GM23338 (cell line): ENCODE results near the gene DNAH8. TPM values are rescaled to one million over a fixed set of nuclear protein-coding genes. Genes with fewer than 3 reads are reported as not detected.

Experiments
- ATAC-seq: fragments of 200-7000 bp; cut with Tn5 transposase; 3 replicates; pipeline ENCODE4 v1.9.1; 2020
- DNase-seq: peaks from one replicate; pipeline ENCODE4 v3.0.0-alpha.2; 2015; ENCODE audit warnings: low spot score
- H2AFZ ChIP-seq: fragments of 200-600 bp; sonication (generic); 2 replicates; pipeline ENCODE4 v1.8.0; 2016; ENCODE audit warnings: antibody characterized with exemption, mild to moderate bottlenecking, moderate library complexity
- H3F3A ChIP-seq: fragments of 200-600 bp; sonication (generic); replicated peaks from 2 replicates; pipeline ENCODE4 v1.8.0; 2017; ENCODE audit warnings: antibody characterized with exemption, mixed run types, low read depth
- H3K27ac ChIP-seq: fragments of 200-600 bp; sonication (generic); 2 replicates; pipeline ENCODE4 v1.6.1; 2016; ENCODE audit warnings: low read depth
- H3K27me3 ChIP-seq: fragments of 200-600 bp; sonication (generic); 2 replicates; pipeline ENCODE4 v1.8.0; 2016; ENCODE audit warnings: mild to moderate bottlenecking, mixed run types, moderate library complexity; ENCODE audit not compliant: insufficient read depth
- H3K36me3 ChIP-seq: fragments of 200-600 bp; sonication (generic); 2 replicates; pipeline ENCODE4 v1.8.0; 2016; ENCODE audit warnings: mild to moderate bottlenecking; ENCODE audit not compliant: insufficient read depth
- H3K4me1 ChIP-seq: fragments of 200-600 bp; sonication (generic); 2 replicates; pipeline ENCODE4 v1.8.0; 2016; ENCODE audit warnings: mild to moderate bottlenecking, moderate library complexity; ENCODE audit not compliant: insufficient read depth
- H3K4me2 ChIP-seq: fragments of 200-600 bp; sonication (generic); 2 replicates; pipeline ENCODE4 v1.7.1; 2017; ENCODE audit warnings: mixed run types
- H3K4me3 ChIP-seq: fragments of 200-600 bp; sonication (generic); 2 replicates; pipeline ENCODE4 v1.6.1; 2016; ENCODE audit warnings: mixed run types
- H3K79me2 ChIP-seq: fragments of 200-600 bp; sonication (generic); replicated peaks from 2 replicates; pipeline ENCODE4 v1.8.0; 2017; ENCODE audit warnings: mild to moderate bottlenecking; ENCODE audit not compliant: insufficient read depth
- H3K9me2 ChIP-seq: fragments of 200-600 bp; sonication (generic); 2 replicates; pipeline ENCODE4 v1.8.0; 2017; ENCODE audit not compliant: insufficient read depth
- H4K20me1 ChIP-seq: fragments of 200-600 bp; sonication (generic); replicated peaks from 2 replicates; pipeline ENCODE4 v1.8.0; 2017; ENCODE audit warnings: mild to moderate bottlenecking; ENCODE audit not compliant: insufficient read depth
- H3K27ac Mint-ChIP-seq: 2 replicates; pipeline ENCODE4 v1.8.0; 2020; ENCODE audit warnings: inconsistent platforms, mild to moderate bottlenecking, moderate library complexity, mixed read lengths
- H3K27me3 Mint-ChIP-seq: 3 replicates; pipeline ENCODE4 v1.8.0; 2022; ENCODE audit warnings: low read depth, mild to moderate bottlenecking, moderate library complexity, mixed read lengths, inconsistent platforms; ENCODE audit not compliant: insufficient read depth, poor library complexity
- H3K36me3 Mint-ChIP-seq: 3 replicates; pipeline ENCODE4 v1.8.0; 2021; ENCODE audit warnings: low read depth, mild to moderate bottlenecking, inconsistent platforms, moderate library complexity, mixed read lengths
- H3K4me1 Mint-ChIP-seq: 3 replicates; pipeline ENCODE4 v1.8.0; 2020; ENCODE audit warnings: mild to moderate bottlenecking, inconsistent platforms, mixed read lengths
- H3K4me3 Mint-ChIP-seq: 3 replicates; pipeline ENCODE4 v1.8.0; 2021; ENCODE audit warnings: moderate library complexity, mild to moderate bottlenecking, inconsistent platforms, mixed read lengths
- H3K9me3 Mint-ChIP-seq: 3 replicates; pipeline ENCODE4 v1.8.0; 2020; ENCODE audit warnings: moderate library complexity, mild to moderate bottlenecking, inconsistent platforms, mixed read lengths
- CREB1 ChIP-seq: fragments of 250-450 bp; sonication (Bioruptor Pico); IDR thresholded peaks from 2 replicates; pipeline ENCODE4 v1.5.0; 2020; ENCODE audit warnings: low read depth, mild to moderate bottlenecking, moderate library complexity
- EZH2 ChIP-seq: fragments of 200-600 bp; sonication (generic); IDR thresholded peaks from one replicate; pipeline ENCODE4 v1.8.0; 2017; ENCODE audit warnings: antibody characterized with exemption, mild to moderate bottlenecking, low read depth; ENCODE audit not compliant: unreplicated experiment
- EZH2phosphoT487 ChIP-seq: fragments of 200-600 bp; sonication (generic); IDR thresholded peaks from one replicate; pipeline ENCODE4 v1.8.1; 2018; ENCODE audit warnings: antibody characterized with exemption; ENCODE audit not compliant: unreplicated experiment
- NANOG ChIP-seq: IDR thresholded peaks from 2 replicates; pipeline ENCODE4 v1.6.1; 2016; ENCODE audit warnings: antibody characterized with exemption, borderline replicate concordance
- POLR2AphosphoS5 ChIP-seq: IDR thresholded peaks from 2 replicates; pipeline ENCODE4 v1.6.1; 2016; ENCODE audit warnings: antibody characterized with exemption, low read depth
- polyA plus RNA-seq: library from polyadenylated mRNA; unstranded; fragments of >200 nt; fragmentation: Nextera tagmentation; extraction: Ambion mirVana; gene quantifications from 2 replicates; pipeline ENCODE4 v1.2.1, GENCODE V29; 2016
- total RNA-seq: library from RNA; depleted of rRNA; stranded (reverse); fragments of >200 nt; shearing (Covaris generic); gene quantifications from 2 replicates; pipeline ENCODE4 v1.2.3, GENCODE V29; 2014
- TF ChIP-seq, protein P1 (sequence below): fragments of 250-450 bp; sonication (Bioruptor Pico); IDR thresholded peaks from 2 replicates; pipeline ENCODE4 v1.5.0; 2020; ENCODE audit warnings: mild to moderate bottlenecking, moderate library complexity
- TF ChIP-seq, protein P2 (sequence below): IDR thresholded peaks from 2 replicates; pipeline ENCODE4 v1.6.1; 2016; ENCODE audit warnings: antibody characterized with exemption

The DNAH8 gene
- total and polyA plus RNA-seq, 2 experiments from 2014 or later, result 0.02 TPM; not detected in 1

DNA sequence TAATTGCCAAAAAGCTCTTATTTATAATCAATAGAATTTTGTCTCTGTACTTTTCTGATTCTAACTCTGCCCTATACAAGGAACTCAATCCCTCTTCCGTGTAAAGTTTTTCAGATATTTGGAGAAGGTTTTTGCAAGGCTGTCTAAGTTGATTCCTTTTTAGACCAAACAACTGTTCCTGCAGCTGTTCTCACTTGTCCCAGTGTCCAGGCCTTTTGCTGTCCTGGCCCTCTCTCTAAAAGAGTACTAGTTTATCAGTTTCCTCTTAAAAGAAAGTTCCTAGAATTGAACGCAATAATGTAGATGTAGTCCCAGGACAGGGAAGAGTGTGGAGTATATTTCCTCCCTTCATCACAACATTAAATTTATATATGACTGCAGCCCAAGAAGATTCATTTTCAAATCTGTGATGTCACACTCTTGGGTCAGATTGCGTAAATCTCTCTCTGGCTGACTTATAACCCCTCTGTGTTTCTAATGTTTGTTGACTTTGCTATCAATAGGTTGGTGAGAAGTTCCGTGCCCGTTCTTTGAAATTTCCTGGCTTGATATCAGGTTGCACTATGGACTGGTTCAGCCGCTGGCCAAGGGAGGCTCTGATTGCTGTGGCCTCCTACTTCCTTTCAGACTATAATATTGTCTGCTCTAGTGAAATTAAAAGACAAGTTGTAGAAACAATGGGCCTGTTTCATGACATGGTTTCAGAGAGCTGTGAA lies 194.1 kb downstream of the DNAH8 start (continued):
- TF ChIP-seq, protein P1, sequence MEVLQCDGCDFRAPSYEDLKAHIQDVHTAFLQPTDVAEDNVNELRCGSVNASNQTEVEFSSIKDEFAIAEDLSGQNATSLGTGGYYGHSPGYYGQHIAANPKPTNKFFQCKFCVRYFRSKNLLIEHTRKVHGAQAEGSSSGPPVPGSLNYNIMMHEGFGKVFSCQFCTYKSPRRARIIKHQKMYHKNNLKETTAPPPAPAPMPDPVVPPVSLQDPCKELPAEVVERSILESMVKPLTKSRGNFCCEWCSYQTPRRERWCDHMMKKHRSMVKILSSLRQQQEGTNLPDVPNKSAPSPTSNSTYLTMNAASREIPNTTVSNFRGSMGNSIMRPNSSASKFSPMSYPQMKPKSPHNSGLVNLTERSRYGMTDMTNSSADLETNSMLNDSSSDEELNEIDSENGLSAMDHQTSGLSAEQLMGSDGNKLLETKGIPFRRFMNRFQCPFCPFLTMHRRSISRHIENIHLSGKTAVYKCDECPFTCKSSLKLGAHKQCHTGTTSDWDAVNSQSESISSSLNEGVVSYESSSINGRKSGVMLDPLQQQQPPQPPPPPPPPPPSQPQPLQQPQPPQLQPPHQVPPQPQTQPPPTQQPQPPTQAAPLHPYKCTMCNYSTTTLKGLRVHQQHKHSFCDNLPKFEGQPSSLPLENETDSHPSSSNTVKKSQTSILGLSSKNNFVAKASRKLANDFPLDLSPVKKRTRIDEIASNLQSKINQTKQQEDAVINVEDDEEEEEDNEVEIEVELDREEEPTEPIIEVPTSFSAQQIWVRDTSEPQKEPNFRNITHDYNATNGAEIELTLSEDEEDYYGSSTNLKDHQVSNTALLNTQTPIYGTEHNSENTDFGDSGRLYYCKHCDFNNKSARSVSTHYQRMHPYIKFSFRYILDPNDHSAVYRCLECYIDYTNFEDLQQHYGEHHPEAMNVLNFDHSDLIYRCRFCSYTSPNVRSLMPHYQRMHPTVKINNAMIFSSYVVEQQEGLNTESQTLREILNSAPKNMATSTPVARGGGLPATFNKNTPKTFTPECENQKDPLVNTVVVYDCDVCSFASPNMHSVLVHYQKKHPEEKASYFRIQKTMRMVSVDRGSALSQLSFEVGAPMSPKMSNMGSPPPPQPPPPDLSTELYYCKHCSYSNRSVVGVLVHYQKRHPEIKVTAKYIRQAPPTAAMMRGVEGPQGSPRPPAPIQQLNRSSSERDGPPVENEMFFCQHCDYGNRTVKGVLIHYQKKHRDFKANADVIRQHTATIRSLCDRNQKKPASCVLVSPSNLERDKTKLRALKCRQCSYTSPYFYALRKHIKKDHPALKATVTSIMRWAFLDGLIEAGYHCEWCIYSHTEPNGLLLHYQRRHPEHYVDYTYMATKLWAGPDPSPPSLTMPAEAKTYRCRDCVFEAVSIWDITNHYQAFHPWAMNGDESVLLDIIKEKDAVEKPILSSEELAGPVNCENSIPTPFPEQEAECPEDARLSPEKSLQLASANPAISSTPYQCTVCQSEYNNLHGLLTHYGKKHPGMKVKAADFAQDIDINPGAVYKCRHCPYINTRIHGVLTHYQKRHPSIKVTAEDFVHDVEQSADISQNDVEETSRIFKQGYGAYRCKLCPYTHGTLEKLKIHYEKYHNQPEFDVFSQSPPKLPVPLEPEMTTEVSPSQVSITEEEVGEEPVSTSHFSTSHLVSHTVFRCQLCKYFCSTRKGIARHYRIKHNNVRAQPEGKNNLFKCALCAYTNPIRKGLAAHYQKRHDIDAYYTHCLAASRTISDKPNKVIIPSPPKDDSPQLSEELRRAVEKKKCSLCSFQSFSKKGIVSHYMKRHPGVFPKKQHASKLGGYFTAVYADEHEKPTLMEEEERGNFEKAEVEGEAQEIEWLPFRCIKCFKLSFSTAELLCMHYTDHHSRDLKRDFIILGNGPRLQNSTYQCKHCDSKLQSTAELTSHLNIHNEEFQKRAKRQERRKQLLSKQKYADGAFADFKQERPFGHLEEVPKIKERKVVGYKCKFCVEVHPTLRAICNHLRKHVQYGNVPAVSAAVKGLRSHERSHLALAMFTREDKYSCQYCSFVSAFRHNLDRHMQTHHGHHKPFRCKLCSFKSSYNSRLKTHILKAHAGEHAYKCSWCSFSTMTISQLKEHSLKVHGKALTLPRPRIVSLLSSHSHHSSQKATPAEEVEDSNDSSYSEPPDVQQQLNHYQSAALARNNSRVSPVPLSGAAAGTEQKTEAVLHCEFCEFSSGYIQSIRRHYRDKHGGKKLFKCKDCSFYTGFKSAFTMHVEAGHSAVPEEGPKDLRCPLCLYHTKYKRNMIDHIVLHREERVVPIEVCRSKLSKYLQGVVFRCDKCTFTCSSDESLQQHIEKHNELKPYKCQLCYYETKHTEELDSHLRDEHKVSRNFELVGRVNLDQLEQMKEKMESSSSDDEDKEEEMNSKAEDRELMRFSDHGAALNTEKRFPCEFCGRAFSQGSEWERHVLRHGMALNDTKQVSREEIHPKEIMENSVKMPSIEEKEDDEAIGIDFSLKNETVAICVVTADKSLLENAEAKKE (CRISPR knock-in tag), result no peak
- no peak for TF ChIP-seq CREB1 (CRISPR knock-in tag)

DNA sequence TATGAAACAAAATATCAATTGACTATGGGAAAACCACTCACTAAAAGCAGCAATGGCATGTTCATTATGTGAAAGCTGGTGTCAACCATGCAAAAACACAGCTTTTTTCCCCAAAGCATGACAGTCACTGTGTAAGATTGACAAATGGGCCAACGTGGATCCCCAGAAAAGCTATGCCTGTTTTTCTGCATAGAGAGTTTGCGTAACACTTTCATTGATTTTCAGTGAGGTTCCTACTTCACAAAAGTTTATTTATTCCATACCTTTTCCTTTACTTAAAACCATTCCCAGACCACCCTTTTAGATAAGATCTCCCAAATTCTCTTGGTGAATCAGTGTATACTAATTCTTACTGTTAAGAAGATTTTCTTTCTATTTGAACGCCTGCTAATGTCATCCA lies 195.1 kb downstream of the DNAH8 start:
- DNase-seq (no peak), ATAC-seq (no peak)
- H4K20me1 ChIP-seq, result no peaks in the 10 kb centered on the region
- H3K27me3 ChIP-seq, result no peaks in the 10 kb centered on the region
- no peaks in the 10 kb centered on the region for H3K9me2 ChIP-seq
- H3K27me3 Mint-ChIP-seq, result no peaks in the 10 kb centered on the region
- no peak overlapping the region for H3K4me3 ChIP-seq
- no peaks in the 10 kb centered on the region for H3K4me1 ChIP-seq
- no peaks in the 10 kb centered on the region for H3K79me2 ChIP-seq
- no peaks in the 10 kb centered on the region for H3F3A ChIP-seq
- no peak overlapping the region for H3K27ac ChIP-seq
- no peak overlapping the region for H2AFZ ChIP-seq
- no peaks in the 10 kb centered on the region for H3K36me3 ChIP-seq
- H3K4me1 Mint-ChIP-seq, result no peaks in the 10 kb centered on the region; the same call in 2 of the 3 replicates
- no peak for TF ChIP-seq EZH2
- H3K27ac Mint-ChIP-seq, result no peak overlapping the region
- H3K4me3 Mint-ChIP-seq, result no peak overlapping the region
- no peaks in the 10 kb centered on the region for H3K36me3 Mint-ChIP-seq
- no peaks in the 10 kb centered on the region for H3K9me3 Mint-ChIP-seq
- H3K4me2 ChIP-seq, result no peak overlapping the region

DNA sequence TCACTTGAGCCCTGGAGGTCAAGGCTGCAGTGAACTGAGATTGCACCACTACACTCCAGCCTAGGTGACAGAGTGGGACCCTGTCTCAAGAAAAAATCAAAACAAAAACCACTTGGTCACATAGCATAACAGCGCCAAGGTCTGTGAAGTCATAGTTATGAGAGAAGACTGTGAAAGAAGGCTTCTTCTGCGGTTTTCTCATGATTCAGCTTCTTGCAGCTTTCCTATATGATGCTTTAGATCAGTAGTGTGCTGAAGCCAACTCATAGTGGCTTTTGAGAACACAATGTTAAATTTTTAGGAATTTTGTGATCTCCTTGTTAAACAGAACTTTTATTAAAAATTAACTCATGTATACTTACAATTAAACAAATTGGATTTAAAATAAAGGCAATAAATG lies 197.3 kb downstream of the DNAH8 start:
- TF ChIP-seq, protein P2, sequence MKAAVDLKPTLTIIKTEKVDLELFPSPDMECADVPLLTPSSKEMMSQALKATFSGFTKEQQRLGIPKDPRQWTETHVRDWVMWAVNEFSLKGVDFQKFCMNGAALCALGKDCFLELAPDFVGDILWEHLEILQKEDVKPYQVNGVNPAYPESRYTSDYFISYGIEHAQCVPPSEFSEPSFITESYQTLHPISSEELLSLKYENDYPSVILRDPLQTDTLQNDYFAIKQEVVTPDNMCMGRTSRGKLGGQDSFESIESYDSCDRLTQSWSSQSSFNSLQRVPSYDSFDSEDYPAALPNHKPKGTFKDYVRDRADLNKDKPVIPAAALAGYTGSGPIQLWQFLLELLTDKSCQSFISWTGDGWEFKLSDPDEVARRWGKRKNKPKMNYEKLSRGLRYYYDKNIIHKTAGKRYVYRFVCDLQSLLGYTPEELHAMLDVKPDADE, result no peak
- no peak for TF ChIP-seq EZH2phosphoT487
- no peak for TF ChIP-seq NANOG
- no peak for TF ChIP-seq EZH2
- TF ChIP-seq POLR2AphosphoS5, result no peak
- Mint-ChIP-seq H3K36me3 (no peaks in the 10 kb centered on the region), H3K4me1 (no peaks in the 10 kb centered on the region; the same call in 2 of the 3 replicates), H3K9me3 (no peaks in the 10 kb centered on the region), H3K27ac (no peak overlapping the region), H3K27me3 (no peaks in the 10 kb centered on the region), H3K4me3 (no peak overlapping the region)
- no peak overlapping the region for H3K27ac ChIP-seq
- no peaks in the 10 kb centered on the region for H4K20me1 ChIP-seq
- no peak for DNase-seq
- H3K36me3 ChIP-seq, result no peaks in the 10 kb centered on the region
- no peaks in the 10 kb centered on the region for H3K4me1 ChIP-seq
- H3K27me3 ChIP-seq, result no peaks in the 10 kb centered on the region
- H3K4me3 ChIP-seq, result no peak overlapping the region
- no peak for ATAC-seq
- no peaks in the 10 kb centered on the region for H3K79me2 ChIP-seq
- H2AFZ ChIP-seq, result no peak overlapping the region
- no peak overlapping the region for H3K4me2 ChIP-seq
- no peaks in the 10 kb centered on the region for H3K9me2 ChIP-seq
- no peaks in the 10 kb centered on the region for H3F3A ChIP-seq
